GM23248 (cell line): ENCODE results near the gene TNNC1. TPM values are rescaled to one million over a fixed set of nuclear protein-coding genes. Genes with fewer than 3 reads are reported as not detected.

Source experiments
- DNase-seq: peaks from one replicate; pipeline ENCODE4 v3.0.0-alpha.2; 2015
- H2AFZ ChIP-seq: fragments of 200-600 bp; sonication (generic); 2 replicates; pipeline ENCODE4 v1.6.1; 2016; ENCODE audit warnings: antibody characterized with exemption
- H3F3A ChIP-seq: fragments of 200-600 bp; sonication (generic); 2 replicates; pipeline ENCODE4 v1.6.1; 2016; ENCODE audit warnings: mild to moderate bottlenecking, antibody characterized with exemption, mixed run types; ENCODE audit not compliant: insufficient read depth
- H3K27ac ChIP-seq: fragments of 200-600 bp; sonication (generic); 2 replicates; pipeline ENCODE4 v1.5.1; 2016; ENCODE audit warnings: mild to moderate bottlenecking
- H3K27me3 ChIP-seq: fragments of 200-600 bp; sonication (generic); replicated peaks from 2 replicates; pipeline ENCODE4 v1.6.1; 2016; ENCODE audit warnings: mild to moderate bottlenecking; ENCODE audit not compliant: insufficient read depth
- H3K36me3 ChIP-seq: fragments of 200-600 bp; sonication (generic); 2 replicates; pipeline ENCODE4 v1.6.1; 2016; ENCODE audit warnings: low read depth, mild to moderate bottlenecking
- H3K4me1 ChIP-seq: fragments of 200-600 bp; sonication (generic); 2 replicates; pipeline ENCODE4 v1.6.1; 2016; ENCODE audit warnings: mild to moderate bottlenecking; ENCODE audit not compliant: insufficient read depth
- H3K4me2 ChIP-seq: fragments of 200-600 bp; sonication (generic); one replicate; pipeline ENCODE4 v1.6.1; 2016; ENCODE audit warnings: mild to moderate bottlenecking; ENCODE audit not compliant: unreplicated experiment
- H3K4me3 ChIP-seq: fragments of 200-600 bp; sonication (generic); 2 replicates; pipeline ENCODE4 v1.5.1; 2016; ENCODE audit warnings: mild to moderate bottlenecking
- H3K79me2 ChIP-seq: fragments of 200-600 bp; sonication (generic); 2 replicates; pipeline ENCODE4 v1.6.1; 2016; ENCODE audit warnings: mild to moderate bottlenecking; ENCODE audit not compliant: insufficient read depth
- H3K9ac ChIP-seq: fragments of 200-600 bp; sonication (generic); 2 replicates; pipeline ENCODE4 v1.6.1; 2016; ENCODE audit warnings: mild to moderate bottlenecking
- H3K9me2 ChIP-seq: fragments of 200-600 bp; sonication (generic); 2 replicates; pipeline ENCODE4 v1.6.1; 2016; ENCODE audit warnings: mixed run types, mild to moderate bottlenecking, moderate library complexity; ENCODE audit not compliant: insufficient read depth
- H3K9me3 ChIP-seq: fragments of 200-600 bp; sonication (generic); one replicate; pipeline ENCODE4 v1.6.1; 2017; ENCODE audit warnings: low read depth
- H4K20me1 ChIP-seq: fragments of 200-600 bp; sonication (generic); 2 replicates; pipeline ENCODE4 v1.6.0; 2016; ENCODE audit not compliant: insufficient read depth
- EZH2 ChIP-seq: fragments of 200-600 bp; sonication (generic); IDR thresholded peaks from 2 replicates; pipeline ENCODE4 v1.6.1; 2018; ENCODE audit warnings: antibody characterized with exemption, mild to moderate bottlenecking; ENCODE audit not compliant: insufficient read depth, poor library complexity, severe bottlenecking
- EZH2phosphoT487 ChIP-seq: fragments of 200-600 bp; sonication (generic); IDR thresholded peaks from 2 replicates; pipeline ENCODE4 v1.6.1; 2018; ENCODE audit warnings: antibody characterized with exemption, moderate library complexity, mild to moderate bottlenecking, low read depth; ENCODE audit not compliant: insufficient read depth
- WGBS, 2 experiments: methylation state at CpG; one replicate each; pipeline ENCODE4 v1.1.6; 2015 to 2017; ENCODE audit warnings: low lambda C conversion rate in 2 of 2, low coverage in 1 of 2; ENCODE audit errors: missing lambda C conversion rate in 2 of 2; 5-methylcytosine and 5-hydroxymethylcytosine counted together
- in situ Hi-C: fragments of 300-500 bp; cut with MboI; formaldehyde crosslinking; loops from 2 replicates; pipeline ENCODE4 v1.15.0; 2020
- polyA plus RNA-seq: library from polyadenylated mRNA; unstranded; fragments of >200 nt; fragmentation: Nextera tagmentation; extraction: Ambion mirVana; gene quantifications from 2 replicates; pipeline ENCODE4 v1.2.1, GENCODE V29; 2016
- total RNA-seq: library from RNA; depleted of rRNA; stranded (reverse); fragments of >200 nt; shearing (Covaris generic); gene quantifications from 2 replicates; pipeline ENCODE4 v1.2.3, GENCODE V29; 2014

Gene TNNC1
- total and polyA plus RNA-seq, 2 experiments from 2014 or later, result not detected

- H3K4me3 ChIP-seq, result no peak overlapping the region
- H3K9ac ChIP-seq, result no peak overlapping the region
- 79 to 82% methylated on average over 4 of the region's 4 CpGs for WGBS, 2 experiments
- no peaks in the 10 kb centered on the region for H3K27me3 ChIP-seq
- in situ Hi-C loops, result no loop called here
- no peaks in the 10 kb centered on the region for H3F3A ChIP-seq
- H3K4me1 ChIP-seq, result peaks cover 8% of the 10 kb centered on the region; the same call in 1 of the 2 replicates
- H2AFZ ChIP-seq, result no peak overlapping the region
- no peaks in the 10 kb centered on the region for H4K20me1 ChIP-seq
- H3K27ac ChIP-seq, result no peak overlapping the region
- no peaks in the 10 kb centered on the region for H3K36me3 ChIP-seq
- no peak overlapping the region for H3K4me2 ChIP-seq
- no peak for DNase-seq
- H3K9me3 ChIP-seq, result no peaks in the 10 kb centered on the region
- TF ChIP-seq EZH2phosphoT487 (no peak), EZH2 (no peak)
- no peaks in the 10 kb centered on the region for H3K79me2 ChIP-seq
- no peaks in the 10 kb centered on the region for H3K9me2 ChIP-seq
Measured at GRCh38 chr3:52432691-52433141, 21.1 kb downstream of the TNNC1 start.

- no peaks in the 10 kb centered on the region for H3K9me3 ChIP-seq
- no peak overlapping the region for H3K4me2 ChIP-seq
- peaks cover 8% of the 10 kb centered on the region; the same call in 1 of the 2 replicates for H3K4me1 ChIP-seq
- H3K27ac ChIP-seq, result no peak overlapping the region
- H3K4me3 ChIP-seq, result no peak overlapping the region
- no peak for DNase-seq
- no peaks in the 10 kb centered on the region for H3K79me2 ChIP-seq
- H3K9me2 ChIP-seq, result no peaks in the 10 kb centered on the region
- H4K20me1 ChIP-seq, result no peaks in the 10 kb centered on the region
- no peak overlapping the region for H3K9ac ChIP-seq
- WGBS, 2 experiments, result 74 to 76% methylated on average over 6 of the region's 6 CpGs
- no peak overlapping the region for H2AFZ ChIP-seq
- H3K27me3 ChIP-seq, result no peaks in the 10 kb centered on the region
- H3F3A ChIP-seq, result no peaks in the 10 kb centered on the region
- no peak for TF ChIP-seq EZH2
- no peak for TF ChIP-seq EZH2phosphoT487
- no peaks in the 10 kb centered on the region for H3K36me3 ChIP-seq
- in situ Hi-C loops, result no loop called here
Measured at GRCh38 chr3:52432225-52432624, 21.6 kb downstream of the TNNC1 start.

GRCh38 chr3:52431459-52432223 lies 22.2 kb downstream of the TNNC1 start:
- 61 to 64% methylated on average over 9 to 10 of the region's 10 CpGs for WGBS, 2 experiments
- Histone ChIP-seq H3K4me2 (no peak overlapping the region), H3K9me2 (no peaks in the 10 kb centered on the region), H3K9me3 (no peaks in the 10 kb centered on the region), H3K27me3 (no peaks in the 10 kb centered on the region), H3K79me2 (no peaks in the 10 kb centered on the region), H3K36me3 (no peaks in the 10 kb centered on the region), H3K27ac (no peak overlapping the region), H3K4me3 (no peak overlapping the region), H4K20me1 (no peaks in the 10 kb centered on the region), H2AFZ (no peak overlapping the region), H3F3A (no peaks in the 10 kb centered on the region), H3K4me1 (peaks cover 4% of the 10 kb centered on the region; the same call in 1 of the 2 replicates), H3K9ac (no peak overlapping the region)
- in situ Hi-C loops, result no loop called here
- DNase-seq, result no peak
- TF ChIP-seq EZH2phosphoT487 (no peak), EZH2 (no peak)

DNA sequence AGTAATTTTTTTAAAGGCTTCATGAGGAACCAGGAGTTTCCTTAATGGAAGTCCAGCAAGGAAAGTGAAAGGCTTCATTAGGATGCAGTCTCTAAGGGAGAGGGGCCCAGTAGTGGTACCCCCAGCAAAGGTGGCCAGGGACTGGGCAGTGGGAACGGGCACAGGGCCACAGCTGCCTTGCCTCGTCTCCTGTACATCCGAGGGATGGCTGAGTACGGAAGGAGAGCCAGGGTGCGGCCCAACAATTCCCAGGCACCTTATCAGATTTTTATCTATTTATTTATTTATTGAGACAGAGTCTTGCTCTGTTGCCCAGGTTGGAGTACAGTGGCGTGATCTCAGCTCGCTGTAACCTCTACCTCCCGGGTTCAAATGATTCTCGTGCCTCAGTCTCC lies 23.4 kb downstream of the TNNC1 start:
- Histone ChIP-seq H3K9ac (no peak overlapping the region), H3K27me3 (no peaks in the 10 kb centered on the region), H3K9me2 (no peaks in the 10 kb centered on the region), H3K4me3 (no peak overlapping the region), H3K4me1 (no peaks in the 10 kb centered on the region), H2AFZ (no peak overlapping the region), H3K27ac (no peak overlapping the region), H3K36me3 (no peaks in the 10 kb centered on the region), H3K9me3 (no peaks in the 10 kb centered on the region), H3F3A (no peaks in the 10 kb centered on the region), H4K20me1 (no peaks in the 10 kb centered on the region), H3K4me2 (no peak overlapping the region), H3K79me2 (no peaks in the 10 kb centered on the region)
- no peak for TF ChIP-seq EZH2
- TF ChIP-seq EZH2phosphoT487, result no peak
- no peak for DNase-seq
- 88 to 90% methylated on average over 9 of the region's 9 CpGs for WGBS, 2 experiments
- in situ Hi-C loops, result no loop called here
